Mesenteric fat pad (tissue), 1 donor: ENCODE results near the gene CDH26. TPM values are rescaled to one million over a fixed set of nuclear protein-coding genes. Genes with fewer than 3 reads are reported as not detected.
"Not testable (repeated sequence)": the region's sequence is repeated elsewhere in the genome, so short reads cannot be mapped to it uniquely, and the experiment has no call there.

Experiments used
- DNase-seq: peaks from one replicate; pipeline ENCODE4 v3.0.0-alpha.2; 2020; ENCODE audit warnings: low spot score
- total RNA-seq: library from RNA; stranded (reverse); fragmentation: NEBNext Ultra II Directional; extraction: Animal tissue kit (Norgen Biotek cat#: 25700); gene quantifications from one replicate; pipeline ENCODE4 v1.2.1, GENCODE V29; 2021
- donor health status: DM: yes; HTN: yes; CAD: no.

The CDH26 gene
- total RNA-seq, 1 donor from 2014 or later = 1.5 TPM

- DNase-seq = not testable (repeated sequence)
Measured at GRCh38 chr20:60041436-60042165, 83.4 kb downstream of the CDH26 start.

GRCh38 chr20:60043435-60043834 lies 85.2 kb downstream of the CDH26 start:
- no peak for DNase-seq

- no peak for DNase-seq
Measured at GRCh38 chr20:60046011-60046413, 87.8 kb downstream of the CDH26 start.

GRCh38 chr20:60046436-60046835 lies 88.2 kb downstream of the CDH26 start:
- DNase-seq = no peak

- no peak for DNase-seq
Measured at GRCh38 chr20:60046860-60047259, 88.6 kb downstream of the CDH26 start.

GRCh38 chr20:60048634-60049521 lies 90.7 kb downstream of the CDH26 start:
- DNase-seq = no peak

GRCh38 chr20:60049601-60050000 lies 91.4 kb downstream of the CDH26 start:
- no peak for DNase-seq

- DNase-seq = no peak
Measured at GRCh38 chr20:60050193-60050947, 92.1 kb downstream of the CDH26 start.

- DNase-seq = no peak
Measured at GRCh38 chr20:60051911-60052310, 93.7 kb downstream of the CDH26 start.

GRCh38 chr20:60052322-60052721 lies 94.1 kb downstream of the CDH26 start:
- DNase-seq = no peak

GRCh38 chr20:60053125-60053817 lies 95.0 kb downstream of the CDH26 start:
- no peak for DNase-seq

- DNase-seq = no peak
Measured at GRCh38 chr20:60053818-60054190, 95.6 kb downstream of the CDH26 start.

GRCh38 chr20:60054716-60055634 lies 96.8 kb downstream of the CDH26 start:
- DNase-seq = no peak

- no peak for DNase-seq
Measured at GRCh38 chr20:60055740-60056139, 97.5 kb downstream of the CDH26 start.

- no peak for DNase-seq
Measured at GRCh38 chr20:60056407-60057122, 98.3 kb downstream of the CDH26 start.

- DNase-seq = no peak
Measured at GRCh38 chr20:60057123-60057865, 99.1 kb downstream of the CDH26 start.

- no peak for DNase-seq
Measured at GRCh38 chr20:60057866-60058807, 99.9 kb downstream of the CDH26 start.
